Measurements from ENCODE around the gene LSM6. TPM values are rescaled to one million over a fixed set of nuclear protein-coding genes. Genes with fewer than 3 reads are reported as not detected.

Gene LSM6
- total RNA-seq, 1 donor from 2014 or later, result 23.5 TPM

Other genes with a start within 250 kb of the LSM6 start
- gene ZNF827, start 236.9 kb upstream of the LSM6 start, total RNA-seq, result 20.3 TPM
- 0.43 TPM for gene REELD1, start 38.8 kb downstream of the LSM6 start, total RNA-seq

Data from mucosa of gallbladder (tissue), 1 donor.